HG02623 (cell line): ENCODE data around the gene BRSK1.

Source experiments
- ATAC-seq: cut with Tn5 transposase; IDR thresholded peaks from one replicate; pipeline ENCODE4 v1.9.1; 2021; ENCODE audit warnings: moderate library complexity; ENCODE audit not compliant: unreplicated experiment

The BRSK1 gene

DNA sequence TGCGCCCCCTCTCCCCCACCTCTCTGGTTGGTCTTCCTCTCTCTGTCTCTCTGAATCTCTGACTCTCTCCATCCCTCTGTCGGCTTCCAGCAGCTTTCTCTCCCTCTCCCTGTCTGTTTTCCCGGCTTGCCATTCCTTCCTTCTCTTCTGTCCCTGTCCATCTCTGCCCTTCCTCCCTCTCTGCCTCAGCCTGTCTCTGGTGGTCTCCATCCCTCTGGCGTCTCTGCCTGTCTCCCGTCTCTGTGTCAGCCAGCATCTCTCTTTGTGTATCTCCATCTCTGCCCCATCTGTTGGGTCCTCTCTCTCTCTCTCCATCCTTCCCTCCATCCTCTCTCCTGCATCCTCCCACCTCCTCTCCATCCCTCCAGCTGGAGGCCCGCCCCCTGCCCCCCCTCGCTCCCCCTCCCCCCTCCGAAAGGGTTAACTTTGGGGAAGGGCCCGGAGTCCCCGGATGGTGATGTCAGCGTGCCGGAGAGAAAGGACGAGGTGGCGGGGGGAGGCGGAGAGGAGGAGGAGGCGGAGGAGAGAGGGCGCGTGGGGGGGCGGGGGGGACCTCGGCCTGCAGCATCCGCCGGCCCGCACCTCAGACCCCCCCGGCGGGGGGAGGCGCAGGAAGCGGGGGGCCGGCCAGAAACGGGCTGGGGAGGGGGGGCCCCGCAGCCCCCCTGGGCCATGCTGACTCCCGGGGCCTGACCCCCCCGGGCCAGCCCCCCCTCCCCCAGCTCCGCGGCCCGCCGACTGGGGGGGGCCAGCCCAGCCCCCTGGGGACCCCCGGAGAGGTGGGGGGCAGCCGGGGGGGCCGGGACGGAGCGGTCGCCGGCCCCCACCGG is at the start of gene BRSK1:
BRSK1 (plus strand) TSS at position 450 of the 830 bp plus-strand sequence. CDS start 446 bp downstream, outside the sequence.
- no peak for ATAC-seq

DNA sequence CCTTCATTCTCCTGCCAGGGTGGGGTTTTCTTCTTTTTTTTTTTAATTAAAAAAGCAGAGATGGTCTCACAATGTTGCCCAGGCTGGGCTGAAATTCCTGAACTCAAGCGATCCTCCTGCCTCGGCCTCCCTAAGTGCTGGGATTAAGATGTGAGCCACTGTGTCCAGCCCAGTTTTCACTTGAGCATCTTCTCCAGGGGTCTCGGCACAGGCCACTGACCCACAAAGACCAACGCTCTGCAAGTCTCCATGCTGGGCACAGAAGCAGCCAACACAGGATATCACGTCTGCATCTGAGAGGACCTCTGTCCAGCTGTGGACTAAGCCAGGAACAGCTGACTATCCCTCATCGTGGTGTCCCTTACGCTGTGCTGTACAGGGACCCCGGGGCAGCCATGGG is 45.8 kb upstream of the BRSK1 start:
- ATAC-seq = no peak

DNA sequence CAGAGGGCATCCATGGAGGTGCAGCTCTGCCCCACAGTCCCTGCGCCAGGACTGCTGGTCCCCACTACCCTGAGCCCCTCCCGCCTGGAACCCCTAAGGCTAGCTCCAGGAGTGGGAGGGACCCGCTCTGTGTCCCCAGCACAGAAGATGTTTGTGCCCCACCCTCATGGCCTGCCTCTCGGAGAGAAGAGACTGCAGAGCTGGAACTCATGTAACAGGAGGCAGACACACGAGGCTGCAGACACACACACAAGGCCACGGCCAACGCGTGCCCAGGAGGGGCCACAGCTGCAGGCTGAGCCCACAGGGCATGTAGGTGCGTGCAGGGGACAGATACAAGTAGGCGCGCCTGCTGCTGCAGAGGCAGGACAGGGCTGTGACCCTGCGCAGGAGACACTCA is 44.8 kb upstream of the BRSK1 start:
- no peak for ATAC-seq

DNA sequence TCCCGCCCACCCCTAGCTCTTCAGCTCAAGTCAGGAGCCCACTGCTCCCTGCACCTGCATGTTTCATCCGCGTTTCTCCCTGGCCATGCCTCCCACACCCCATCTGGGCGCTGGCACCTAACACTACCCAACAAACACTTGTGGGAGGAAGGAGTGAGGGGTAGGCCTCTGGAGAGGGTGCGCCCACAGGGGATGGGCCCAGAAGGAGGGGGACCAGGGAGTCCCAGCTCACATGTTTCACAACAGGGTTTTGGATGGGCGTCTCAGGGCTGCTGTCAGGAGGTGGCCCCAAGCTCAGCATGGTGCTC is 43.1 kb upstream of the BRSK1 start:
- no peak for ATAC-seq

DNA sequence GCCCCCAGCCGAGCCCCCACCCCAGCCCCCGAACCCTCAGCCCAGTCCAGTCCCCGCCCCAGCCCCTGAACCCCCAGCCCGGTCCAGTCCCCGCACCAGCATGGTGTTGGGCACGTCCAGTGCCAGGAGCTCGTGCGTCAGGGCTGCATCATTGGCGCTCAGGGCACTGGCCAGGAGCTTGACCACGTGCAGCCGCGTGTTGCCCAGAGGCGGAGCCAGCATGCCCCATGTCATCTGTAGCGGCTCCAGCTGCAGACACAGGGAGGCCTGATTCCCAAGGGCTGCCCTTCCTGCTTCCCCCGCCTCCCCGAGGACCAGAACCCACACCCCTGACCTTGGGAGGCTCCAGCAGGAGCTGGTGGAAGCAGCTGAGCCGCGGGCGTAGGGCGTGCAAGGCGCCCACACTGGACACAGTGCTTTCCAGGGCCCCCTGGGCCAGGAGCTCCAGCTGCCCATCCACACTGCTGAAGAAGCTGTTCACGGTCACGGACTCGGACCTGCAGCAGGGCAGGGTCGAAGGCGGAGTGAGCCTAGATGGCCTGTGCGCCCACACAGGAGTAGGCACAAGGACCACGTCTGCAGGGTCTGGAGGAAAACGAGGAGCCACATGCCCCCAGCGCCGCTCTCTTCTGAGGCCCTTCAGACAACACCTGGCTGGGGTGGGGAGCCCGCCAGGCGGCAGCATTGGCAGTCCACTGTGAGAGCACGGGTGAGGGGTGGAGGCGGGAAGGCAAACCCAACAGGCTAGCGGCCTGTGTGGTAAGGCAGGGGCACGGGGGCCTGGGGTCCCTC is 42.5 kb upstream of the BRSK1 start:
- ATAC-seq = no peak

DNA sequence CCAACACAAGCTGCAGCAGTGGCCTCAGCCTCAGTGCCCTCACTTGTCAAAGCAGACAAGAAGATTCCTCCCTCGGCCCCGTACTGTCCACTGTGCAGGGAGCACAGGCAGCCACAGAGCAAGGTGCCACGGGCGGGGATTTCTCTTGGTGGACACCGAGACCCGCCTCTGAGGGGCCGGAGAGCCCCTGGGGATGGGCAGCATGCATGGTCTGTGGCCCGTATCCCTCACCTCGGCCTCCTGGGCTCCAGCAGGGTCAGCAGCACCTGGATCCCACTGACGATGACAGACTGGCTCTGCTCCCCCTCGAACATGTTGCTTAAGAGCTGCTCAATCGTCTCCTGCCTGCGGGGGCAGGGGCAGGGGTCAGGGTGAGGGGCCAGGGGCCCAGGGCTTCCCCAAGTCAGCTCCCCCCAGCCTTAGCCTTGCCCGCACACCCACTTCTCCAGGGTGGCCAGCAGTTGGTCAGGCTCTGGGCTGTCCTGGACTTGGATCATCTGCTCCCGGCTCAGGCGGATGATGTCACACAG is 41.8 kb upstream of the BRSK1 start:
- ATAC-seq = no peak

DNA sequence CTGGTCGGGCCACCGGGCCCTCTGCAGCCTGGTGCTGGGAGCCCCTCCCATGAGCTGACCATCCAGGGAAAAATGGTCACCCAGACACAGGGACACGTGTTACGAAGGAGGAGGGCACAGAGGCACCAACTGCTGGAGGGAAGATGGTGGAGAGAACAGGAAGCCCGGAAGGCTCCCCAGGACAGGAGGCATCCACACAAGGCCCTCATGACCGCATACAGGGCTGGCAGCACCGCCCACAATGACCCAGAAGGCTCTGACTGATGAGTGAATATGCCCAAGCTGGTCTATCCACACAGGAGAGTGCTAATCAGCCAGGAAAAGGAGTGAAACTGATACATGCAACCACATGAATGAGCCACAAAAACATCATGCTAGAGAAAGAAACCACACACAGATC is 41.3 kb upstream of the BRSK1 start:
- no peak for ATAC-seq

DNA sequence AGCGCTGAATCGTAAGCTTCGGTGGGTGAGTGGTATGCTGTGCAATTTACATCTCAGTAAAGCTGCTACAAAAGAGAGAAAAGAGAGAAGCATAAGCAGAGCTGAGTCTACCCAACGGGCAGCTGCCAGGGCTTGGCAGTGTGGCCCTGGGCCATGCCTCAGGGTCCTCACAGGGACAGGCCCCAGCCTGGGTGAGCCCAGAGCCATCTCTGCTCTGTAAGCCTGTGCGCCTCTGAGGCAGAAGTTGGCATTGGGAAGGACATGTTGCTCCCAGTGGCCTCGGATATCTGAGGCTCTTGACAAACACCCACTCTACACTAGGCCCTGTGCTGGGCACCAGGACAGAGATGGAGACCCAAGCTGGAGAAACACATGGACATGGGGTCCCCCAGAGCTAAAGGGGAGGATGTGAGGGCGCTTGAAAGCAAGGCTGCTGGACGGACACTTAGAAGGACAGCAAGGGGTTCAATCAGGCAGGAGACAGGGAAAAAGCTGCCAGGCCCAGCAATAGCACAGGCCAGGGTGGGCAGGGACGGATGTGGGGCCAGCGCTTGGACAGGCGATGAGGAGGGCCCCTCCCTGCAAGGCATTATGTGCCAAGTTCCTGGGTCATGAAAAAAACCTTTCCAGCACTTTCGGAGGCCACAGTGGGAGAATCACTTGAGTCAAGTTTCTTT is 39.7 kb upstream of the BRSK1 start:
- no peak for ATAC-seq

DNA sequence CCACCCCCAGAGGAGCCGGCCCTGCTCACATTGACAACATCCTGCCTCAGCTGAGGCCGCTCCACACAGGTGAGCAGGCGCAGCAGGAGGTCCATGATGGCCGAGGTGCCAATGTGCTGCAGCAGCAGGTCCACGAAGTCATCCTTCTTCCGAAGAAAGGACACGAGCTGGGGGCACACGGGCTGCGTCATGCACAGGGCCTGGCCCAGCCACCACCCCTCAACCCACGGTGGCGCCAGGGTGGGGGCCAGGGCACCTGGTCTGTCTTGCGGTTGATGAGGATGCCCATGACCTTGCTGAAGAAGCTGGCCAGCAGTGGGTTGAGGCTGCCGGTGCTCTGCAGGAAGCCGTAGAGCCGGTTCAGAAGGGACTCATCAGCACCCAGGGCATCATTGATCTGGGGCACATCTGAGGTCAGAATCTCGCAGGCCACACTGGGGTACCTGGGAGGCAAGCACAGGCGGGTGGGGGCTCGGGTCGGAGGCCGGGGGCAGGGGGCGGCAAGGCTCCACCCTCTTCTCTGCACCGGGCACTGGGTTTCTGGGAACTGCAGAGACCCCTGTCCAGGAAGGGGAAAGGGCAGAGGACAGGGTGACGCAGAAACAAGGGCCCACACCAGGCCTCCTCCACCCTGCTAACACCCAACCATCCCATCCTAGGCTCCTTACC is 38.4 kb upstream of the BRSK1 start:
- ATAC-seq = no peak

DNA sequence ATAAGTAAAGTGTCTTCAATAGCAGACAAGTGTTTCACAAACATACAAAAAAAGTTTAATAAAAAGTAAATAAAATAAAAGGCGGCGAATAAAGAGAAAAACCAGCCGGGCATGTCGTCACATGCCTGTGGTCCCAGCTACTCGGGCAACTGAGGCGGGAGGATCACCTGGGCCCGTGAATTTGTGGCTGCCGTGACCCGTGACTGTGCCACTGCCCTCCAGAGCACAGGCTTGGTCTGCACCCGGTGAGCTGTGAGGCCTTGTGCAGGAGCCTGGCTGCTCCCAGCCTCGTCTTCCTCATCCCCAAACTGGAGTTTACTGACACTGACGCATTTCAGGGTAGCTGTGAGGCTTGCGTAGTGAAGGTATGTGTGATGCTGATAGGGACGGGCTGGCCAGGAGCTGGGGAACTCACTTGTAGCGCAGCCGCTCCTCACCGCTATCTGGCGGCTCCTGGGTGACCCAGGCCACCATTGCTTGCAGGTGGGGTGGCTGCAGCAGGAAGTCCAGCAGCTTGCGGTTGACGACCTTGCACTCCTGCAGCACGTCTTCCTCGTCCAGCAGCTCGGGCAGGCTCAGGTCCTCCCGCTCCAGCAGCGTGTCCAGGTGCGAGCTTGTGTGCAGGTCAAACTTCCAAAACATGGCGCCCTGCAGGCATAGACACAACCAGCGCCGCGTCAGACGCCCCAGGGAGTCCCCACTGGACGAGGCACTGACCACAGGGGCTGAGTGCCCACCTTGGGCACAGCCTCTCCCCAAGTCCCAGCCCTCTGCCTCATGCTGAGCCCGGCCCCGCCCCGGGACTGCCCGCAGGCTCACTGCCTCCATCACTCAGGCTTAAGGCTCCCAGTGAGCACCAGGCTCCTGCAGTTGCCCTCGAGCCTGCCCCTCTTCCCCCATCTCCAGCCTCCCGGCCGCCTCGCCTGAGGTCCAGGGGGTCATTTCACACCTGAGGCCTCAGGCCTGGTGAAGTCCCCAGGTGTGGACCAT is 37.0 kb upstream of the BRSK1 start:
- no peak for ATAC-seq

DNA sequence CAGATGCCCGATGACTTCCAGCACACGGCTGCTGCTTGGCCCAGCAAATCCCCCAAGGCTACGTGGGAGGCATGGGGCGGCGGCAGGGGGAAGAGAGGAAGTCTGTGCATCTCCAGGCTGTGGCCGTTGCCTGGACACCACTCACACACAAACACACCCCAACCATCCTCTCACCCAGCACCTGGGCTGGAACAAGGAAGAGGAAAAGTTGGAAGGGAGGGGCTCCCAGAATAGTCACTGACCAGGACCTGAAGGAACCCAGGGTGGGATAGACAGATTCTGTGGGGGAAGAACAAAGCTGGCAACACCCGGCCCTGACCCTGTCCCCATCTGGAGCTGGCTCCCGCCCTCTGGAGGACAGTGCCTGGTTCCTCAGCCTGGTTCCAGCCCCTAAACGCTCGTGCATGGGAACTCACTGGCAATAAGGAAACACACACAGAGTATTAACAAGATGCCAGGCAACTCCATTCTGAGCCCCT is 36.1 kb upstream of the BRSK1 start:
- no peak for ATAC-seq

DNA sequence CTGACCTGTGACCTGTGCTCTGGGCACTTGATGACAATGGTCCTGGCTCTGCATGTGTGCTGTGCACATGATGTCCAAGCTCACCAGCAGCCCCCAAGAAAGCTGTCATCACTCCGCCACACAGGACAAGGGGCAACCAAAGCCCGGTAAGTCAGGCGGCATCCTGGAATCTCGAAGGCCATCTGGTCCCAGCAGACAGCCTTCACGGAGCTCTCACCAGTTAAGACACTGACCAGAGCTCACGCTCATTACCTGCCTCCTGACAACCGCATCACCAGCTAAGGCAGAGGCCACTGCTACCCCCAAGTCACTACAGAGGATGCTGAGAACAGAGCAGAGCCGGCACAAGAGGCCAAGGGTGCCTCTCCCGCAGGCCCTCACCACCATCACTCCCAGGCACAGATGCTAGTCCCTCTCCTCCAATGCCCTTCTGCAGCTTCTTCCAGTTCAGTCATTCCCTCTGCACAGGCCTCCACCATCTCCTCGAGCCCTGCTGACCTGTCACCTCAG is 35.6 kb upstream of the BRSK1 start:
- ATAC-seq = no peak

DNA sequence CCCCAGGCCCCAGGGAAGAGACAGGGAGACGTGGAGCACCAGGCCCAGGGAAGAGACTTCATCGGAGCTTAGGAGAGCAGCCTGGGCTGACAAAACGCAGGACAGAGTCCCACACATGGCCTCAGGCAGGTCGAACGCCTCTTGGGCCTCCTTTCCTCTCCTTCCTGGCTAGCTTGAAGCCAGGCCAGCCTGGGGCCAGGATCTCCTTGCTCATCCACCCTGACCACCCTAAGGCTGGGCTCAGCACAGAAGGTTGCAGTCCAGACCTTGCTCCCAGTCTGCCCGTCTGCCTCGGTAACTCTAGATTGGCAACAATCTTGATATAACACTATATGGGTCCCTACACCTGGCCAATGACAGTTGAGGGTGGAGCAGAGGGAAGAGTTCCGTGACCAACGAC is 35.1 kb upstream of the BRSK1 start:
- ATAC-seq = no peak

DNA sequence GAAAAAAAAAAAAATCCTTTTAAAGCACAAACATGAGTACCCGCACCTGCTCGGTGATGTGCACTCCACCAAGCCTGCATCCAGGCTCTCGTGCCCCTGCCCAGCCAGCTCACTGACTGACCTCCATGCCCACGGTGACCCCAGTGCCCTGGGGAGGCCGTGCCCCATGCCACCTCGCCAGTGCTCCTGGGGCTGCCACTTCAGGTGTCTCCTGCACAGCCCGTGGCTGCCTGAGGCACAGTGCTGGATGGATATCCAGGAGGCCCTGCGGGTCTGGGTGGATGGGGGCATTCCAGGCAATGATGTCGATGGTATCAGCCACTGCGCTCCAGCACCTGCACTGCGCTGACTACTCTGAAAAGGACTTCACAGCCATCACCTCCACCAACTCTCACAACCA is 34.0 kb upstream of the BRSK1 start:
- ATAC-seq = no peak

DNA sequence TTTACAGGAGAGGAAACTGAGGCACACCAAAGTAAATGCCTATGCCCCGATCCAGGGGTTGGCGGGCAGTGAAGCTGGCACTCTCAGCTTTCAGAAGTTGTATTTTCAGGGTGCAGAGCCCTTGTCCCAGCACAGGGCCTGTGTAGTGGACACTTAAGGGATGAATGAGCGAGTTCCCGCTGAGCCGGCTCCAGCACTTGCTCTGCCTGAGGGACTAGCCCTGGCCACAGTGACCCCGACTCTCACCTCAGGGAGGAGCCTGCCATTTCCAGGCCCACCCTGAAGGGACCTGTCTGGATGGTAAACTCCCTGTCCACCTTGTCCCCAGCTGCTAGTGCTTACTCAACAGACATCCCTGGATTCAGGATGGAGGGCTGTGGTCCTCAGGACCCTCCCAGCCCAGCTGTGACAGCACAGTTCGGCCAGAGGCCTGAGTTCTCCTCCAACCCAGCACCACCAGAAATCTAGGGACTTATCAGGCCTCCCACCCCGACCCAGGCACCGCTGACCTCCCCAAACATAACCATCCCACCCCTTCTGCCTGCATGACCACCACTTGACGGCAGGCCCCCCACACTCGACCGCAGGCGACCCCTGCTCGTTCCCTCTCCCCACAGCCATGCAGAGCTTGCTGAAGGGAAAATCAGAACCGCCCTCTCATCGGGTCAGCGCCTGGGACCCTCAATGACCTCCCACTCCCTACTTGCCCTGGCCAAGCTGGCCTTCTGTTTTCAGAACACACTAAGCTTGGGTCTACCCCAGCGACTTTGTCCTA is 33.3 kb upstream of the BRSK1 start:
- no peak for ATAC-seq

DNA sequence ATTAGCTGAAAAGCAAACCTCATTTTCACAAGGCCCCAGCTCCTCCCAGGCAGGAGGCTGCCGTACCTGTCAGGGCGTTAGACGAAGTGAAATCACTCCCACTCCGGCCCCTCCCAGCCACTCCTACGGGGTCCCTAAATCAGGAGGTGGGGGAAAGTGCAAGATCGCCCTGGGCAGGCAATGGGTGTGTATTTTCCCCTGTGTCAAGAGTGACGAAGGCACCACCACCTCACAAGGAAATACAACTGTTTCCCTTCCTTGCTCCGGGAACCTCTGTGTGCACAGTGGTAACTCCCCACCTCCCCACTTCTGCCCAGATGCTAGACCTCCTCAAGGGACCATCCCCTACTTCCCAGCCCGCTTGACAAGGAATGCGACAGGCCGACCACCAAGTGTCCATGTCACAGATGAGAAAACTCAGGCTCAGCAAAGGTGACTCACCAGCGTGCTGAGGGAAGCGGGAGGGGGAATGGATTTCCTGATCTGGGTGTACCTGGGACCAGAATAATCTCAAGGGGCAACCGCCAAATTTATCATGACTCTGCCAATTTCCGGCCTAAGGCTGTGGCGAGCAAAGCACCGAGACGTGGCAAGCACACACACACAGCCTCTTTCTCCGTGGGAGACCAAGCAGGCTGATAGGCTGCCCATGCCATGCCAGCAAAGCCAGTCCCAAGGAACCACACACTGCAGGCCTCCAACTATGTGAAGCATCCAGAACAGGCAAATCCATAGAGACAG is 32.3 kb upstream of the BRSK1 start:
- ATAC-seq = no peak

DNA sequence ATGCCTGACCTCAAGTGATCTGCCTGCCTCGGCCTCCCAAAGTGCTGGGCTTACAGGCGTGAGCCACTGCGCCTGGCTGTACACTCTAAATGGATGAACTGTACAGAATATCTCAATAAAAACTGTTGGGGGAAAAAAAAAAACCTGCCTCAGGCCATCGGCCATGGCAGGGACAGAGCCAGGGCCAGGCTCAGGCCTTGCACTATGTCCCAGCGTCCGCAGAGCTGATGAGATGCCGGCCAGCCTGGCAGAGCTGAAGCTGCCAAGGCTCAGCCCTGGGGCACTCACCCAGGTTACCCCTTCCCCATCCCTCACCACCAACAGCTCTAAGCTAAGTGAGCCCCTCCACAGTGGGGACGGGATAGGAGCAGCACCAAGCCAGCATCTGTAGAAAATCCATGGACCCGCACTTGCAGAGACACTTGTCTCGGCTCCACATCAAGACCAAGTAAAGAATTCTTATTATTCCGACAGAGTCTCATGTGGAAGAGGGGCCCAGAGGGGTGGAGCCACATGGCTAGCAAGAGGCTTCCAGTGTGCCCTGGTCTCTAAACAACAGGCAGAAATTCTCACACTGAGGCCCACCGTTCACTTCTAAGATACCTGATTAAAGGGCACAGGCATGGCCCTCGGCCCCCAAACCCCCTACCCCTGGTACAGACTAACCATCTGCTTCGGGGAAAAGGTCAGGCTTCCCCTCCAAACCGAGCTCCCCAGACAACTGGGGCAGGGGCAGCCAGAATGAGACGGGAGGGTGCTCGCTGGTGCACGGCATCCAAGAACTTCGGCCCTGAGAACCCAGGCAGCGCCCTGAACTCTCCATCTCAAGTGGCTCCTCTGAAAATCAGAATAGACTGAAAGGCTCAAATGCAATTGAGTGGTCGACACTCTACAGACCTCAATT is 30.8 kb upstream of the BRSK1 start:
- no peak for ATAC-seq
